ENCODE data around the gene SLC9A3. TPM values are rescaled to one million over a fixed set of nuclear protein-coding genes. Genes with fewer than 3 reads are reported as not detected.

The SLC9A3 gene
- total RNA-seq, 1 experiment from 2014 or later: 1.9 TPM

DNA sequence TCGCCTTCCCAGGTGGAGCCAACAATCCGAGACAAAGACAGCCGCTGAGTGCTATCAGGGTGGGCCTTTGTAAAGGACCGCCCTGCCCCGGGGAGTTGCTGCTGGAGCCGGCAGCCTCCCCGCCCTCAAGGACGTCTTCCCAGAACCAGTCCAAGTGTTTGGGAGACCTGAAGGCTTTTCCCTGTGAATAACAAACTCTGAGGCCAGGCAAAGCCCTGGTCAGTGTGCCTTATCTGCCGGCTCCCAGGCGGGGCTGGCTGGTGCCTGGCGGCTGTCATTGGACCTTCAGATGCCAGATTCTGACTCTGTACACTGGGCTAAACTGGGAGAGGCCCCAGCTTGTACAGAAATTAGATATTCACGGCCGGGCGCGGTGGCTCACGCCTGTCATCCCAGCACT, 2.1 kb downstream of the SLC9A3 start:
- POLR2A ChIA-PET (ENCODE audit: low non-redundant PET): no interaction called here
- no peak for TF ChIP-seq EZH2 (IDR thresholded peaks at IDR 0.05; ENCODE audit: borderline replicate concordance, low read depth, low read length, poor library complexity, severe bottlenecking)

DNA sequence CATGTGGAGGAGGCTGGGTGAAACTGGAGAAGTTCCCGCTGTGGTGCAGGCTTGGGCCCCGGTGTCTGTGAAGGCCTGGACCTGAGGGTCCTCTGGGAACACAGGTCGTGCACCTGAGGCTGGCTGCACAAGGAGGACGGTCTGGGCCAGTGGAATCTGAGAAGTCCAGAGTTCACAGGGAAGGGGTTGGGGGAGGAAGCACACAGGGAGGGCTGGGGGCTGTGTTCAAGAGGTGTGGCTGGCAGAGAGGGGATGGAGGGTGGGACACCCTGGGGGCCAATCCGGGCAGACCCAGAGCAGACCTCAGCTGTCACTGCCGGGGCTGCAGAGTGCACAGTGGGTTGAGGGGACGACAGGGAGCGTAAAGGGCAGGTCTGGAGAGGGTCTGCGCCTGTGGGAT, 2.6 kb downstream of the SLC9A3 start:
- H3K27ac ChIP-seq (ENCODE audit: low read depth, low read length, poor library complexity, severe bottlenecking): no peak overlapping the region
- TF ChIP-seq CTCF (conservative IDR thresholded peaks at IDR 0.05; ENCODE audit: low read depth, low read length): no peak
- no peak for TF ChIP-seq EZH2 (IDR thresholded peaks at IDR 0.05; ENCODE audit: borderline replicate concordance, low read depth, low read length, poor library complexity, severe bottlenecking)
- no peaks in the 10 kb centered on the region for H3K36me3 ChIP-seq (ENCODE audit: insufficient read depth, low read length, poor library complexity, severe bottlenecking)
- no peak for DNase-seq (ENCODE audit: low spot score)
- BruUV-seq (replicated peaks): no TSS peak
- H3K4me3 ChIP-seq (ENCODE audit: low read depth, low read length, poor library complexity, severe bottlenecking): no peak overlapping the region
- CTCF ChIA-PET: no interaction called here
- peaks cover 10% of the 10 kb centered on the region for H3K4me1 ChIP-seq (ENCODE audit: insufficient read depth, low read length, poor library complexity, severe bottlenecking)
- H3K9me3 ChIP-seq (ENCODE audit: low read depth, low read length, poor library complexity, severe bottlenecking): no peaks in the 10 kb centered on the region
- POLR2A ChIA-PET (ENCODE audit: low non-redundant PET): no interaction called here
- H3K27me3 ChIP-seq (replicated peaks; ENCODE audit: insufficient read depth, low read depth, low read length, poor library complexity): peaks cover 62% of the 10 kb centered on the region
- intact Hi-C loops (cut with micrococcal nuclease; ENCODE audit: unreplicated experiment): no loop called here

More for the DNA sequence above, 2.1 kb downstream of the SLC9A3 start:
- Histone ChIP-seq H3K9me3 (ENCODE audit: low read depth, low read length, poor library complexity, severe bottlenecking) (no peaks in the 10 kb centered on the region), H3K4me3 (ENCODE audit: low read depth, low read length, poor library complexity, severe bottlenecking) (no peak overlapping the region), H3K36me3 (ENCODE audit: insufficient read depth, low read length, poor library complexity, severe bottlenecking) (no peaks in the 10 kb centered on the region), H3K4me1 (ENCODE audit: insufficient read depth, low read length, poor library complexity, severe bottlenecking) (peaks cover 10% of the 10 kb centered on the region), H3K27me3 (replicated peaks; ENCODE audit: insufficient read depth, low read depth, low read length, poor library complexity) (peaks cover 66% of the 10 kb centered on the region), H3K27ac (ENCODE audit: low read depth, low read length, poor library complexity, severe bottlenecking) (no peak overlapping the region)
- CTCF ChIA-PET: no interaction called here
- no TSS peak for BruUV-seq (replicated peaks)
- no peak for DNase-seq (ENCODE audit: low spot score)
- intact Hi-C loops (cut with micrococcal nuclease; ENCODE audit: unreplicated experiment): no loop called here

GRCh38 chr5:520850-521226, 3.4 kb downstream of the SLC9A3 start:
- H3K4me3 ChIP-seq (ENCODE audit: low read depth, low read length, poor library complexity, severe bottlenecking): no peak overlapping the region
- no peak for TF ChIP-seq EZH2 (IDR thresholded peaks at IDR 0.05; ENCODE audit: borderline replicate concordance, low read depth, low read length, poor library complexity, severe bottlenecking)
- TF ChIP-seq CTCF (conservative IDR thresholded peaks at IDR 0.05; ENCODE audit: low read depth, low read length): no peak
- no peaks in the 10 kb centered on the region for H3K36me3 ChIP-seq (ENCODE audit: insufficient read depth, low read length, poor library complexity, severe bottlenecking)
- intact Hi-C loops (cut with micrococcal nuclease; ENCODE audit: unreplicated experiment): no loop called here
- no peak for DNase-seq (ENCODE audit: low spot score)
- POLR2A ChIA-PET (ENCODE audit: low non-redundant PET): no interaction called here
- H3K27ac ChIP-seq (ENCODE audit: low read depth, low read length, poor library complexity, severe bottlenecking): no peak overlapping the region
- no peaks in the 10 kb centered on the region for H3K9me3 ChIP-seq (ENCODE audit: low read depth, low read length, poor library complexity, severe bottlenecking)
- H3K27me3 ChIP-seq (replicated peaks; ENCODE audit: insufficient read depth, low read depth, low read length, poor library complexity): peaks cover 54% of the 10 kb centered on the region
- CTCF ChIA-PET: no interaction called here
- H3K4me1 ChIP-seq (ENCODE audit: insufficient read depth, low read length, poor library complexity, severe bottlenecking): peaks cover 10% of the 10 kb centered on the region
- no TSS peak for BruUV-seq (replicated peaks)

DNA sequence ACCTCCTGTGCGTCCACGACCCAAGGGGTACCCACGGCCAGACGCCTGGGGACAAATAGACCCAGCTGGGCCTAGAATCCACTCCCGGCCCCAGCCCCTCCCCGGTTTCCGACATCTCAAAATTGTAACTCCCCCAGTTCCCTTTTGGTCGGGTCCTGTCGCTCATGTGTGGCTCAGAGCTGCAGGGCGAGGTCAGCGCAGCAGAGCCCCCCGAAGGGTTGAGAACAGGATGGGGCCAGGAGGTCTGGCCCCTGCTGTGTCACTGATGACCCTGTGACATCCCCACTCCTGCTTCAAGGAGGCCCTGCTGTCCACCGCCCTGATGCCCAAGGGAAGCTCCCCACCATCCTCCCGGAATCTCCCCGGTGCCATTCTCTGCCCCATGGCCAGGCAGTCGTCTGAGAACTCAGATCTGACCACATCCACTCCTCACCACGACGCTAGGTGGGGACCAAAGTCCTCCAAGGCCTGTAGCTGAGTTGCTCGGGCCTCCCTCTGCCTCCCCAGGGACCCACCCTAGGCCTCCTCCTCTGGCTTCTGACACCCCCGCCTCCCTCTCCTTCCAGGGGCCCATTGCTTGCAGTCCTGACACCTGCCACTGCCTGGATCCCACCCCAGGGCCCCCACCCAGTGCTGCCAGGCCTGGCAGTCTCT, 3.9 kb downstream of the SLC9A3 start:
- Histone ChIP-seq H3K36me3 (ENCODE audit: insufficient read depth, low read length, poor library complexity, severe bottlenecking) (no peaks in the 10 kb centered on the region), H3K4me3 (ENCODE audit: low read depth, low read length, poor library complexity, severe bottlenecking) (no peak overlapping the region), H3K27ac (ENCODE audit: low read depth, low read length, poor library complexity, severe bottlenecking) (no peak overlapping the region), H3K9me3 (ENCODE audit: low read depth, low read length, poor library complexity, severe bottlenecking) (no peaks in the 10 kb centered on the region), H3K27me3 (replicated peaks; ENCODE audit: insufficient read depth, low read depth, low read length, poor library complexity) (peaks cover 48% of the 10 kb centered on the region), H3K4me1 (ENCODE audit: insufficient read depth, low read length, poor library complexity, severe bottlenecking) (peaks cover 10% of the 10 kb centered on the region)
- no peak for TF ChIP-seq EZH2 (IDR thresholded peaks at IDR 0.05; ENCODE audit: borderline replicate concordance, low read depth, low read length, poor library complexity, severe bottlenecking)
- no peak for TF ChIP-seq CTCF (conservative IDR thresholded peaks at IDR 0.05; ENCODE audit: low read depth, low read length)
- ChIA-PET POLR2A (ENCODE audit: low non-redundant PET) (no interaction called here), CTCF (no interaction called here)
- intact Hi-C loops (cut with micrococcal nuclease; ENCODE audit: unreplicated experiment): no loop called here
- BruUV-seq (replicated peaks): no TSS peak
- no peak for DNase-seq (ENCODE audit: low spot score)

All from A673 (cell line).